Measurements from ENCODE around the gene SGCG.
A peak's percentile ranks its signal among the peaks of the same experiment; 100 is the strongest.
"Not testable (repeated sequence)": the region's sequence is repeated elsewhere in the genome, so short reads cannot be mapped to it uniquely, and the experiment has no call there.

SGCG gene

GRCh38 chr13:23180711-23181110 lies at the start of gene SGCG:
TSS of gene SGCG (plus strand) at chr13:23180979. CDS start at chr13:23203695, 22,716 bp downstream.
- DNase-seq = no peak

- no peak for DNase-seq
These were observed 46.2 kb upstream of the SGCG start for GRCh38 chr13:23134542-23134941.

GRCh38 chr13:23140492-23140891 lies 40.3 kb upstream of the SGCG start:
- DNase-seq = no peak

GRCh38 chr13:23141964-23142363 lies 38.8 kb upstream of the SGCG start:
- no peak for DNase-seq

GRCh38 chr13:23142607-23143006 lies 38.2 kb upstream of the SGCG start:
- not testable (repeated sequence) for DNase-seq

- no peak for DNase-seq
These were observed 36.3 kb upstream of the SGCG start for GRCh38 chr13:23144431-23144830.

- no peak for DNase-seq
These were observed 34.8 kb upstream of the SGCG start for GRCh38 chr13:23146006-23146405.

- DNase-seq = no peak
These were observed 33.8 kb upstream of the SGCG start for GRCh38 chr13:23146811-23147625.

- DNase-seq = no peak
These were observed 33.0 kb upstream of the SGCG start for GRCh38 chr13:23147827-23148226.

- no peak for DNase-seq
These were observed 23.0 kb upstream of the SGCG start for GRCh38 chr13:23157781-23158180.

- no peak for DNase-seq
These were observed 21.5 kb upstream of the SGCG start for GRCh38 chr13:23159205-23159759.

- DNase-seq = no peak
These were observed 20.8 kb upstream of the SGCG start for GRCh38 chr13:23159760-23160637.

GRCh38 chr13:23160638-23161480 lies 19.9 kb upstream of the SGCG start:
- DNase-seq = no peak

GRCh38 chr13:23161481-23161825 lies 19.3 kb upstream of the SGCG start:
- no peak for DNase-seq

GRCh38 chr13:23175920-23176319 lies 4.9 kb upstream of the SGCG start:
- DNase-seq = no peak

GRCh38 chr13:23182142-23182541 lies 1.4 kb downstream of the SGCG start:
- DNase-seq = no peak

- DNase-seq = no peak
These were observed 2.5 kb downstream of the SGCG start for GRCh38 chr13:23183292-23183691.

GRCh38 chr13:23185542-23185941 lies 4.8 kb downstream of the SGCG start:
- no peak for DNase-seq

- DNase-seq = no peak
These were observed 21.1 kb downstream of the SGCG start for GRCh38 chr13:23201870-23202269.

- peak; percentile 28 for DNase-seq
These were observed 21.6 kb downstream of the SGCG start for GRCh38 chr13:23202383-23202782.

GRCh38 chr13:23203516-23203915 lies 22.7 kb downstream of the SGCG start:
- no peak for DNase-seq

GRCh38 chr13:23205807-23206206 lies 25.0 kb downstream of the SGCG start:
- DNase-seq = no peak

- peak; percentile 12 for DNase-seq
These were observed 31.9 kb downstream of the SGCG start for GRCh38 chr13:23212671-23213070.

All from NCI-H226 (cell line).